GM21423 (cell line): ENCODE measurements around the gene PPP3R1.
"Not testable (repeated sequence)": the region's sequence is repeated elsewhere in the genome, so short reads cannot be mapped to it uniquely, and the experiment has no call there.

Experiments
- ATAC-seq: cut with Tn5 transposase; IDR thresholded peaks from one replicate; pipeline ENCODE4 v1.9.1; 2021; ENCODE audit warnings: mild to moderate bottlenecking, moderate library complexity; ENCODE audit not compliant: unreplicated experiment

The PPP3R1 gene

GRCh38 chr2:68190991-68191731 lies 61.2 kb downstream of the PPP3R1 start:
- no peak for ATAC-seq

GRCh38 chr2:68189991-68190784 lies 62.1 kb downstream of the PPP3R1 start:
- no peak for ATAC-seq

GRCh38 chr2:68188831-68189230 lies 63.5 kb downstream of the PPP3R1 start:
- ATAC-seq, result peak; percentile 53

- no peak for ATAC-seq
Observed at GRCh38 chr2:68187329-68187728, 65.0 kb downstream of the PPP3R1 start.

- no peak for ATAC-seq
Observed at GRCh38 chr2:68185541-68186164, 66.7 kb downstream of the PPP3R1 start.

- no peak for ATAC-seq
Observed at GRCh38 chr2:68182902-68183301, 69.4 kb downstream of the PPP3R1 start.

- no peak for ATAC-seq
Observed at GRCh38 chr2:68178954-68179627, 73.2 kb downstream of the PPP3R1 start.

GRCh38 chr2:68178432-68178831 lies 73.9 kb downstream of the PPP3R1 start:
- no peak for ATAC-seq

- no peak for ATAC-seq
Observed at GRCh38 chr2:68177541-68177940, 74.8 kb downstream of the PPP3R1 start.

GRCh38 chr2:68176657-68177056 lies 75.7 kb downstream of the PPP3R1 start:
- ATAC-seq, result no peak

- ATAC-seq, result not testable (repeated sequence)
Observed at GRCh38 chr2:68175210-68175609, 77.1 kb downstream of the PPP3R1 start.

GRCh38 chr2:68172990-68173700 lies 79.2 kb downstream of the PPP3R1 start:
- no peak for ATAC-seq

- ATAC-seq, result no peak
Observed at GRCh38 chr2:68172521-68172920, 79.8 kb downstream of the PPP3R1 start.

- ATAC-seq, result no peak
Observed at GRCh38 chr2:68171684-68172083, 80.6 kb downstream of the PPP3R1 start.

GRCh38 chr2:68171146-68171545 lies 81.2 kb downstream of the PPP3R1 start:
- ATAC-seq, result no peak

GRCh38 chr2:68169308-68169707 lies 83.0 kb downstream of the PPP3R1 start:
- ATAC-seq, result no peak

GRCh38 chr2:68167186-68167585 lies 85.1 kb downstream of the PPP3R1 start:
- ATAC-seq, result no peak

GRCh38 chr2:68163641-68164040 lies 88.7 kb downstream of the PPP3R1 start:
- no peak for ATAC-seq

- ATAC-seq, result no peak
Observed at GRCh38 chr2:68158134-68158447, 94.2 kb downstream of the PPP3R1 start.

- ATAC-seq, result peak; percentile 90
Observed at GRCh38 chr2:68157402-68158133, 94.8 kb downstream of the PPP3R1 start, which contains the start of gene PNO1. Gene PNO1, plus strand, starts transcription at chr2:68157888. Its CDS starts 47 bp downstream, at chr2:68157935.
